ENCODE results near the gene IRGC.

Gene IRGC

GRCh38 chr19:43741075-43741825 lies 25.4 kb downstream of the IRGC start:
- no peak overlapping the region for H3K4me3 ChIP-seq (ENCODE audit: low read depth, low read length)
- TF ChIP-seq, protein P1, sequence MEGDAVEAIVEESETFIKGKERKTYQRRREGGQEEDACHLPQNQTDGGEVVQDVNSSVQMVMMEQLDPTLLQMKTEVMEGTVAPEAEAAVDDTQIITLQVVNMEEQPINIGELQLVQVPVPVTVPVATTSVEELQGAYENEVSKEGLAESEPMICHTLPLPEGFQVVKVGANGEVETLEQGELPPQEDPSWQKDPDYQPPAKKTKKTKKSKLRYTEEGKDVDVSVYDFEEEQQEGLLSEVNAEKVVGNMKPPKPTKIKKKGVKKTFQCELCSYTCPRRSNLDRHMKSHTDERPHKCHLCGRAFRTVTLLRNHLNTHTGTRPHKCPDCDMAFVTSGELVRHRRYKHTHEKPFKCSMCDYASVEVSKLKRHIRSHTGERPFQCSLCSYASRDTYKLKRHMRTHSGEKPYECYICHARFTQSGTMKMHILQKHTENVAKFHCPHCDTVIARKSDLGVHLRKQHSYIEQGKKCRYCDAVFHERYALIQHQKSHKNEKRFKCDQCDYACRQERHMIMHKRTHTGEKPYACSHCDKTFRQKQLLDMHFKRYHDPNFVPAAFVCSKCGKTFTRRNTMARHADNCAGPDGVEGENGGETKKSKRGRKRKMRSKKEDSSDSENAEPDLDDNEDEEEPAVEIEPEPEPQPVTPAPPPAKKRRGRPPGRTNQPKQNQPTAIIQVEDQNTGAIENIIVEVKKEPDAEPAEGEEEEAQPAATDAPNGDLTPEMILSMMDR (IDR thresholded peaks at IDR 0.05; ENCODE audit: borderline replicate concordance, insufficient read depth, low read depth, low read length), result no peak

DNA sequence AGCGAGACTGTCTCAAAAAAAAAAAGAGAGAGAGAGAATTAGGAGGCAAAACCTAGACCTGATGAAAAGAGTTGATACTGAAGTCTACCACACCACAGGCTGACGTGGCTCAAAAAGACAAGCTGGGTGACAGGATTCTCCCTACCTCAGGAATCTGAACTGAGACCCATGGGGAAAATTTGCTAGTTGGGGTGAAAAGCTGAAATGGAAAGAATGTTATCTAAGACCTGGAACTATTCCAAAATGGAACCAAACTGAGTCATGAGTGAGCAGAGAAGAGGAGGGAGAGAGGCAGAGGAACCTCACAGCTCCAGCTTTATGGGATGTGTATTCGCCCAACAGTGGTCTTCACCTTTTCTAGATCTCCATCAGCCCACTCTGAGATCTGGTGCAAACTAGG lies 27.2 kb downstream of the IRGC start:
- H3K4me3 ChIP-seq (ENCODE audit: low read depth, low read length), result no peak overlapping the region
- TF ChIP-seq, protein P1 (IDR thresholded peaks at IDR 0.05; ENCODE audit: borderline replicate concordance, insufficient read depth, low read depth, low read length), result no peak

- TF ChIP-seq, protein P1 (IDR thresholded peaks at IDR 0.05; ENCODE audit: borderline replicate concordance, insufficient read depth, low read depth, low read length), result no peak
- H3K4me3 ChIP-seq (ENCODE audit: low read depth, low read length), result no peak overlapping the region
Measured at GRCh38 chr19:43747557-43748204, 31.8 kb downstream of the IRGC start.

DNA sequence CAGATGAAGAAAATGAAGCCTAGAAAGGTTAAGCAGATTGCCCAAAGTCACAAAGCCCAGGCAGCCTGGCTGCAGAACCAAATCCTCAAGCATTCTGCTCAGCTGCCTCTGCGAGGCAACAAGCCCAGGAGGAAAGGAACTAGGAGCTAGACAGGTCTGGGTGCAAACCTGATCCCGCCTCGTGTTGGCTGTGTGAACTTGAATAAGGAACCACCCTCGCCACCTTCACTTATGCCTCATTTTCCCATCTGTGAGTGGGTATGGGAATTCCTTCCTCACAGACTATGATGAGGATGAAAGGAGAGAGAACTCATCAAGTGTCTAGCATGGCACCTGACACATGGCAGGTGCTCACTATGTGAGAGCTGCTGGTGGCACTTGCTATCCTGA lies 32.3 kb downstream of the IRGC start:
- H3K4me3 ChIP-seq (ENCODE audit: low read depth, low read length), result no peak overlapping the region
- TF ChIP-seq, protein P1 (IDR thresholded peaks at IDR 0.05; ENCODE audit: borderline replicate concordance, insufficient read depth, low read depth, low read length), result no peak

DNA sequence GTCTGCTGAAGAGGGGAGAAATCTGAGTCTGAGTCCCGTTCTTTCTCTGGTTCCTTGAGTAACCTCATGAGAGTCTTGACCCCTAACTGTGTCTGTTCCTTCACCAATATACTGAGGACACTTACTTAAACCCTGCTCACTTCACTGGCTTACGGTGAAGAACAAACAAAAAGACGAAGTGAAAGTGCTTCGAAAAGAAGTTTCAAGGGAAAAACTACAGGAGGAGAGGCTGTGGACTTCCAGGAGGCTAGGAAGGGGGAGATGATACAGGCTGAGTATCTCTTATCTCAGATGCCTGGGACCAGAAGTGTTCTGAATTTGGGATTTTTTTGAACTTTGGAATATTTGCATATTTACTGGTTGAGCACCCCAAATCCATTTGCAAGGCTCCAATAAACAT lies 32.8 kb downstream of the IRGC start:
- TF ChIP-seq, protein P1 (IDR thresholded peaks at IDR 0.05; ENCODE audit: borderline replicate concordance, insufficient read depth, low read depth, low read length), result no peak
- no peak overlapping the region for H3K4me3 ChIP-seq (ENCODE audit: low read depth, low read length)

DNA sequence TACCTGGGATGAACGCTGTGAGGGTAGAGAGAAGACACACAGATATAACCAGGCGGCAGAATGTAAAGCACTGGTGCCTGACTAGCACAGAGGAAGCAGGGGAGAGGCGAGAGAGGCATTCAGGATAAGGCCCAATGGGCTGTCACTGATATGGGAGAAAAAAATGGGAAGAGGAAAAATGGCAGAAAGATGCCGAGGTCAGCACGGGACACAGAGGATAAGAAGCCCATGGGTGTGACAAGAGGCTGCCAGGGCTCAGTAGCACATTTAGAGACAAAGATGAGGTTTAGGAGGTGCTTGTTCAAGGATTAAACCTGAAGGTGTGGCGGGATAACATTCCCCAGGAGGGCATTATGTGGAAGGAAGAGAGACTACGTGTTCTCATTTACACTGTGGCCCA lies 33.3 kb downstream of the IRGC start:
- TF ChIP-seq, protein P1 (IDR thresholded peaks at IDR 0.05; ENCODE audit: borderline replicate concordance, insufficient read depth, low read depth, low read length), result no peak
- H3K4me3 ChIP-seq (ENCODE audit: low read depth, low read length), result no peak overlapping the region

- H3K4me3 ChIP-seq (ENCODE audit: low read depth, low read length), result no peak overlapping the region
- TF ChIP-seq, protein P1 (IDR thresholded peaks at IDR 0.05; ENCODE audit: borderline replicate concordance, insufficient read depth, low read depth, low read length), result no peak
Measured at GRCh38 chr19:43749898-43750297, 34.0 kb downstream of the IRGC start.
